HG03378 (cell line): ENCODE measurements around the gene STK10.

Experiments used
- ATAC-seq: cut with Tn5 transposase; IDR thresholded peaks from one replicate; pipeline ENCODE4 v1.9.1; 2021; ENCODE audit warnings: mild to moderate bottlenecking, moderate library complexity; ENCODE audit not compliant: unreplicated experiment

The STK10 gene

GRCh38 chr5:172093559-172093958 lies 94.5 kb downstream of the STK10 start:
- ATAC-seq = no peak

- ATAC-seq = no peak
These were observed 95.9 kb downstream of the STK10 start for GRCh38 chr5:172091956-172092732.

GRCh38 chr5:172090976-172091547 lies 97.0 kb downstream of the STK10 start:
- ATAC-seq = no peak

- ATAC-seq = no peak
These were observed 98.5 kb downstream of the STK10 start for GRCh38 chr5:172089298-172090117.

GRCh38 chr5:172088801-172089200 lies 99.2 kb downstream of the STK10 start:
- ATAC-seq = no peak

- ATAC-seq = no peak
These were observed 101.6 kb downstream of the STK10 start for GRCh38 chr5:172086194-172086975.

- no peak for ATAC-seq
These were observed 102.3 kb downstream of the STK10 start for GRCh38 chr5:172085738-172086137.

- no peak for ATAC-seq
These were observed 105.8 kb downstream of the STK10 start for GRCh38 chr5:172082180-172082579.

- ATAC-seq = no peak
These were observed 108.1 kb downstream of the STK10 start for GRCh38 chr5:172079876-172080275.

- ATAC-seq = no peak
These were observed 109.2 kb downstream of the STK10 start for GRCh38 chr5:172078726-172079345.

- no peak for ATAC-seq
These were observed 110.2 kb downstream of the STK10 start for GRCh38 chr5:172077664-172078425.

GRCh38 chr5:172076761-172077244 lies 111.2 kb downstream of the STK10 start:
- no peak for ATAC-seq

GRCh38 chr5:172075656-172076055 lies 112.4 kb downstream of the STK10 start:
- no peak for ATAC-seq

GRCh38 chr5:172074896-172075295 lies 113.1 kb downstream of the STK10 start:
- no peak for ATAC-seq

GRCh38 chr5:172071309-172071875 lies 116.6 kb downstream of the STK10 start:
- ATAC-seq = no peak

- no peak for ATAC-seq
These were observed 122.5 kb downstream of the STK10 start for GRCh38 chr5:172065431-172066065.

- no peak for ATAC-seq
These were observed 123.3 kb downstream of the STK10 start for GRCh38 chr5:172064766-172065165.

- ATAC-seq = no peak
These were observed 123.7 kb downstream of the STK10 start for GRCh38 chr5:172064358-172064757.
